Stimulated activated CD8-positive, alpha-beta memory T cell treated with anti-CD3 and anti-CD28 coated beads, Interleukin-12 subunit alpha, Interleukin-12 subunit beta, amount 100 ng/mL, for 1 hour (primary cell): ENCODE results near the gene ZNF853.
"Not testable (repeated sequence)": the region's sequence is repeated elsewhere in the genome, so short reads cannot be mapped to it uniquely, and the experiment has no call there.

Experiments used
- DNase-seq: peaks from one replicate; pipeline ENCODE4 v3.0.0-alpha.2; 2020; ENCODE audit warnings: low read depth

ZNF853 gene

DNA sequence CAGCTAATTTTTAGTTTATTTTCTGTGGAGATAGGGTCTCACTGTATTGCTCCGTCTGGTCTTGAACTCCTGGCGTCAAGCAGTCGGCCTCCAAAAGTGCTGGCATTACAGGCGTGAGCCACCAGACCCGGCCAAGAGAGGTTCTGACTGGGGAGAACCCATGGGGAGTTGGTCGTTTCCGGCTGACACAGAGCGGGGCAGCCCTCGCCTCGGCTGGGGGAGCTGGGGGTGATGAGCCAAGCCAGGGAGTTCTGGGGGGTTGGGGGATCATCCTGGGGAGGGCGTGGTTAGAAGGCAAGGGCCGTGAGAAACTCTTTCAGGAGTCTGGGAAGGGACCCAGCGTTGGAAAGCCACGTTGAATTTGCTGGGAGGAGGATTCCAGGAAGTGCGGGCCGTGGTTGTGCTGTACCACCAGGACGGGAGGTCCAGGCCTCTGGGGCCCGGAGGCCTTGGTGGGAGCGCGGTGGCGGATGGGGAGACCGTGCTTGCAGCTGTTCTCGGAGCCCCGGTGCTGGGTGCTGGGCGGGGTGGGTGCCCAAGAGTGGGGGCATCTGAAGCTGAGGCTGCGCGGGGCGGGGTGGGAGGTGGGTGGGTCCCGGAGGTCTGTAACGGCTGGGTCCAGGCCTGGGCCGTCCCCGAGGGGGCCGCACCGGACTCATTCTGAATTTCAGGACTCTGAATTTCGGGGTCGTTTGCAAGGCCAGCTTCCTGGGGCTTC, 8.4 kb upstream of the ZNF853 start:
- no peak for DNase-seq

DNA sequence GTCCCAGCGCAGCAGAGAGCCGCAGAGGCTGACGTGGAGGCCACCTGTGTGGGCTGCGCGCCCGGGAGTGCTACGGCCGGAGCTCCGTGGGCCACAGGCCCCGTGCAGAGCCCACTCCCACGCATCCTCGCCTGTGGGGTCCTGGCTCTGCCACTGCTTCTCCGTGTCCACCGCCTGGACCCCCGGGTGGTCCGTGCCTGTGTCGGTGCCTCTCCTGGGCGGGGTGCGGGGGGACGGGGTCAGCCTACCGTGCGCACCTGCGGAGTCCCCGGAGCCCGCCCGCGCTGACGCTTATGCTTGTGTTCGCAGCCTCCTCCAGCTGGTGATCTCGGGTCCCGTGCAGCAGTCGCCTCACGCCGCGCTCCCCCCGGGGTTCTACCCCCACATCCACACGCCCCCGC, 7.8 kb upstream of the ZNF853 start:
- DNase-seq = no peak

DNA sequence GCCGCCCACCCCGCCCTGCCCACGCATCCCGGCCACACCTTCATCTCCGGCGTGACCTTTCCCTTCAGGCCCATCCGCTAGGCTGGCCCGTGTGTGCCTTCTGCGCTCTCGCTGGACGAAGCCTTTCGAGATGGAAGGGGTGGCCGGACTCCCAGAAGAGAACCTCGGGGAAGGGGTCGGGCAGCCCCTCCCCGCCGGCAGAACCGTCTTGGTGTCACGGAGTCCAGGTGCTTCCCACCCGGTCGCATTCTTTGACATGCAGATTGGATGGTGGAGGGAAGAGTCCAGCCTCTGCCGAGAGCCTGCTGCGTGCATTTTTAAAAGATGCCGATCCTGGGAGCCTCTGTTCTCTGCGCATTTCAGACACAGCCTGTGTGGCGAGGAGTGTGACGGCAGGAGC, 7.3 kb upstream of the ZNF853 start:
- no peak for DNase-seq

DNA sequence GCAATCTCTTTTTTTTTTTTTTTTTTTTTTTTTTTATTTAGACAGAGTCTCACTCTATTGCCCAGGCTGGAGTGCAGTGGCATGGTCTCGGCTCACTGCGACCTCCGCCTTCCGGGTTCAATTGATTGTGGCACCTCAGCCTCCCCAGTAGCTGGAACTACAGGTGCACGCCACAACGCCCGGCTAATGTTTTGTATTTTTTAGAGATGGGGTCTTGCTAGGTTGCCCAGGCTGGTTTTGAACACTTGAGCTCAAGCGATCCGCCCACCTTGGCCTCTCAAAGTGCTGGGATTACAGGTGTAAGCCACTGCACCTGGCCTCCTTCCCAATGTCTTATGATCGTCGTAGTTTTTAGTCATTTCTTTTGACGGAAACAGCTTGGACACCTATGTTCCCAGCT, 6.6 kb upstream of the ZNF853 start:
- DNase-seq = no peak

DNA sequence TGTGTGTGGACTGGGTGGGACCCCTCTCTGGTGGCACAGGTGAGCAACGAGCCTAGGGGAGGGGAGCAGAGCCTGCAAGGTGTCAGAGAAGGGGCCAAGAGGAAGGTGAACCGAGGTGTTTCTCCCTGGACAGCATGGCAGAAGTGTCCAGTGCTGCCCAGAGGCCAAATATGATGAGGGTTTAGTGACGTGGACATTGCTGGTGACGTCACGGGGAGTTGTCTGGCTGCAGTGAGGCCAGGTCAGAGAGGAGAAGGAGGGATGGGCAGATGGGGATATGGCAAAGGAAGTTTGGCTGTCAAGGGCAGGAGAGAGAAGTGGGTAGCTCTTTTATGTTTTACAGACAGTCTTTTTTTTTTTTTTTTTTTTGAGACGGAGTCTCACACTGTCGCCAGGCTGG, 2.6 kb upstream of the ZNF853 start:
- DNase-seq = no peak

DNA sequence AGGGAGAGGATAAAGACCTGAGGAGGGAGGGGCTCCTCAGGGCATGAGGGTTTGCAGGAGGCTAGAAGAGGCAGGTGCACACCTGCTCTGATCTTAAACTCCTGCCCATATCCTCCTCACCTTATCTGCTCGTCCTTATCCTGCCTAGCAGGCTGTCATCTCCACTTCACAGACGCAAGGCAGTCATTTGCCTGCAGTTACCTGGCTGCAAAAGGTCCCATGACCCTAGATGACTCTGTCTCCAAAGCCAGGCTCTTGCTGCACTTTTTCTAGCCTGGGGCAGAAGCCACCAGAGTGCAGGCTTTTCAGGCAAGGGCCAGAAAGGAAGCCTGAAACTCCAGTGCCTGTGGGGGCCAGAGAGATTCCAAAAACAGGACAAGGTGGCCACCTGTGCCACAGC, 1.7 kb upstream of the ZNF853 start:
- no peak for DNase-seq

DNA sequence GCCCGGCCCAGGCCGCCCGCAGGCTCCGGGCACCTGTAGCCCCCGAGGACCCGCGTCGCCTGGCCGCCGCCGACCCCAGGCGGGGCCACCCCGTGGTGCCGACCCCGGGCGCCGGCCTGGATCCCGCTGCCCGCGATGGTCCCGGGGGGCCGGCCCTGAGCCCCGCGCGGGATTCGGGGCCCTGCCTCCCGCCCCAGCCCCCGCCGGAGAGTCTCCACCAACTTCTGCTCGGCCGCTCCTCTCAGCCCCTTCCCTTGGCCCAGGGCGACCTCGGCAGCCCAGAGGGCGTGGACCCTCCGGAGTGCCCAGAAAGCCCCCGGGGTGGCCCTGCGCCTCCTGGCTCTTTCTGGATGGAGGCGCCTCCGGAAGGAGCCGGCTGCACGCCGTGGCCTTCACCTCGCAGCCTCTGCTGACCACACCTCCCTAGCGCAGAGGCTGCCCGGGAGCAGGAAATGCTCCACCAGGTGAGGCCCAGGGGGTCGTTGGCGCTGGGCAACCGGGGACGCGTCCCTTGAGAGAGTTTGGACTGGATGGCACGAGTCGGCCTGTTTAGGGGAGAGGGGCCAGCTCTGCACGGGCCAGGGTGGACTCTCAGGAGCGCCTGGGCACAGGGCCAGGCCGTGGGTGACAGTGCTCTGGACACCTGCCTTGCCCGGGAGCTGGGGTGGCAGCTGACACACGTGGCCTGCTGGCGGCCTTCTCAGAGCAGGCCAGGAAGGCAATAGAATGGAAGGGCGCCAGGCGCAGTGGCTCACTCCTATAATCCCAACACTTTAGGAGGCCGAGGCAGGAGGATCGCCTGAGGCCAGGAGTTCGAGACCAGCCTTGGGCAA, 529 bp downstream of the ZNF853 start:
- DNase-seq = no peak

DNA sequence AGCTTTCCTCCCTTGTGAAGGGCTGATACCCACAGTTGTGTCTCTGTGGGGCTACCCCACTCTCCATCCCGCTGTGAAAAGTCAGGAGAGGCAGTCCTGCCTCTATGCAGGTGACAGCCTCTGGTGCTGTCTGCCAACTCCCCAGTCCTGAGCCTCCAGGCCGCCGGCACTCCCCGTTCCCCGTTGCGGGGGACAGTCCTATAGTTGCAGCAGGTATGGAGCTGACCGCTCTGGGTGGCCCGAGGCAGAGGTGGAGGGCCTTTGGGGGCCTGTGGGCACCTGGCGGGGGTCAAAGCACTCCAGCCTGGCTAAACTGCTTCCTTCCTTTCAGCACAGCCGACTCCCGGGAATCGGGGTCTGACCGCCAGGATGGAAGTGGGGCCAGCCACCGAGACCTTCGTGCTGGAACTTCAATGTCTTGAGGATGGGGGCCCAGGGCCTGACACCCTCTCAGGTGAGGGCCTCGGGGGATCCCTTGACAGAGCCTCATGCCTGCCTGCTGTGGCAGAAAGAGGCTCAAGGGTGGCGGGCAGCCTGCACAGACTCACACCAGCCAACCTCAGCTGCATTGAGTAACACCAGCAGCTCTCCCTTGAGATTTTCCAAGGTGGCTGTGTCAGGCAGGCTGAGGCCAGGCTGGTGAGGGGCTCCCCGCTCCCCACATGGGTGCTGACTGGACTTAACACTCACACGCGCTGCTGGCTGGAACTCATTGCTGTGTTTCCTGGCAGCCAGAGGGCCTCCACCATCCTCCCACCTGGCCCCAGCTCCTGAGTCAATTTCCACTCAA, 1.6 kb downstream of the ZNF853 start:
- DNase-seq = no peak

DNA sequence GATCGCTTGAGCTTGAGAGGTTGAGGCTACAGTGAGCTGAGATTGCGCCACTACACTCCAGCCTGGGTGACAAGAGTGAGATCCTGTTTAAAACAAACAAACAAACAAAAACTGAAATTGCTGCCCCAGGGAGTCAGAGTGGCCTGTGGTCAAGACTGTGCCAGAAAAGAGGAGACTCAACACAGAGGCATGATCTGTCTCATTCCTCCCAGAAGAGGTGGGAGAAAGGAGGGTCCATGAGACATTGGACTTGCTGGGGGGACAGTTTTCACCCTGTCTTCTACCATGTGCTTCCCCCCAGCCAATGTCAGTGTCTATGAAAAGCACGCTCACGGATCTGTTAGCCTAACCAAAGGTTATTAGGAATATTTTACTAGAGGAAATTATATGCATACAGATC, 3.2 kb downstream of the ZNF853 start:
- DNase-seq = no peak

DNA sequence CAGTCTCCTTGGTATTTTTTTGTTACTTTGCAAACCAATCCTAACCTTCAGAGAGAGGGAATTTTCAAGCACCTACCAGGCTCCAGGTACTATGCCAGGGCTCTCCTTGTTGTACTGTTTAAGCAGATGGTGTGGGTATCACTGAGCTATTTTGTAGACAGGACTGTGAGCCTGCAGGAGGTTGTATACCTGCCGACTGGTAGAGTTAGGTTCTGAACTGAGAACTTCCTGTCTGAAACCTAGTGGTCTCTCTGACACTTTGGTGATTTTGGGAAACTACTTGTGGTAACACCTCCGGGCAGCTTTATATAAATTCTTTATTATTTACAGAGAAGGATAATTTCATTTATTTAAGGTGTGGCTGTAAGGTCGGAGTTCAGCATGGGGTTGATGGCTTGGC, 4.6 kb downstream of the ZNF853 start:
- no peak for DNase-seq

DNA sequence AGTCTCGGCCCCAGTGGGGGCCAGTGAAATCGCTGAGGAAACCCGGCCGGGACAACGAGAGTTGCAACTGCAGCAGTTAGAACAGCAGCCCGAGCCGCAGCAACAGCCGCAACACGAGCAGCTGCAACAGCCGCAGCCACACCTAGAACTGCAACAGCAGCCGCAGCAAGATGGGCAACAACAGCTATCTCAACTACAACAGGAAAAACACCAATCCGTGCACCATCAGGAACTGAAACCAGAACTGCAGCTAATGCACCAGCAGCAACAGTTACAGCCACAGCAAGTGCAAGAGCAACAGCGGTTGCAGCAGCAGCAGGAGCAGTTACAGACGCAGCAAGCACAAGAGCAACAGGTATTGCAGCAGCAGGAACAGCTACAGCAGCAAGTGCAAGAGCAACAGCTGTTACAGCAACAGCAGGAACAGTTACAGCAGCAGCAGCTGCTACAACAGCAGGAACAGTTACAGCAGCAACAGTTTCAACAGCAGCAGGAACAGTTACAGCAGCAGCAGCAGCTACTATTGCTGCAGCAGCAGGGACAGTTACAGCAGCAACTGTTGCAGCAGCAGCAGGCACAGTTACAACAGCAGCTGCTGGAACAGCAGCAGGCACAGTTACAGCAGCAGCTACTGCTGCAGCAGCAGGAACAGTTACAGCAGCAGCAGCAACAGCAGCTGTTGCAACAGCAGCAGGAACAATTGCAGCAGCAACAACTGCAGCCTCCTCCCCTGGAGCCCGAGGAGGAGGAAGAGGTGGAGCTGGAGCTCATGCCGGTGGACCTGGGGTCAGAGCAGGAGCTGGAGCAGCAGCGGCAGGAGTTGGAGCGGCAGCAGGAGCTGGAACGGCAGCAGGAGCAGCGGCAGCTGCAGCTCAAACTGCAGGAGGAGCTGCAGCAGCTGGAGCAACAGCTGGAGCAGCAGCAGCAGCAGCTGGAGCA, 6.1 kb downstream of the ZNF853 start:
- no peak for DNase-seq

DNA sequence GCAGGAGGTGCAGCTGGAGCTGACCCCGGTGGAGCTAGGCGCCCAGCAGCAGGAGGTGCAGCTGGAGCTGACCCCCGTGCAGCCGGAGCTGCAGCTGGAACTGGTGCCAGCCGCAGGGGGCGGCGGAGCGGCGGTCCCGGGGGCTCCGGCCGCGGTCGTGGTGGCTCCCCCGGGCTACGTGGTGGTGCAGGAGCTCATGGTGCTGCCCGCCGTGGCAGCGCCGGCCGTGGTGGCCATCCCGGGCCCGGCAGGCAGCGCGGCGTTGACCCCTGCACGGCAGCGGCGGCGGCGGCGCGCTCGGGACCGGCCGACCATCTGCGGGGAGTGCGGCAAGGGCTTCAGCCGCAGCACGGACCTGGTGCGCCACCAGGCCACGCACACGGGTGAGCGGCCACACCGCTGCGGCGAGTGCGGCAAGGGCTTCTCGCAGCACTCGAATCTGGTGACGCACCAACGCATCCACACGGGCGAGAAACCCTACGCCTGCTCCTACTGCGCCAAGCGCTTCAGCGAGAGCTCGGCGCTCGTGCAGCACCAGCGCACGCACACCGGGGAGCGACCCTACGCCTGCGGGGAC, 6.8 kb downstream of the ZNF853 start:
- DNase-seq = no peak

DNA sequence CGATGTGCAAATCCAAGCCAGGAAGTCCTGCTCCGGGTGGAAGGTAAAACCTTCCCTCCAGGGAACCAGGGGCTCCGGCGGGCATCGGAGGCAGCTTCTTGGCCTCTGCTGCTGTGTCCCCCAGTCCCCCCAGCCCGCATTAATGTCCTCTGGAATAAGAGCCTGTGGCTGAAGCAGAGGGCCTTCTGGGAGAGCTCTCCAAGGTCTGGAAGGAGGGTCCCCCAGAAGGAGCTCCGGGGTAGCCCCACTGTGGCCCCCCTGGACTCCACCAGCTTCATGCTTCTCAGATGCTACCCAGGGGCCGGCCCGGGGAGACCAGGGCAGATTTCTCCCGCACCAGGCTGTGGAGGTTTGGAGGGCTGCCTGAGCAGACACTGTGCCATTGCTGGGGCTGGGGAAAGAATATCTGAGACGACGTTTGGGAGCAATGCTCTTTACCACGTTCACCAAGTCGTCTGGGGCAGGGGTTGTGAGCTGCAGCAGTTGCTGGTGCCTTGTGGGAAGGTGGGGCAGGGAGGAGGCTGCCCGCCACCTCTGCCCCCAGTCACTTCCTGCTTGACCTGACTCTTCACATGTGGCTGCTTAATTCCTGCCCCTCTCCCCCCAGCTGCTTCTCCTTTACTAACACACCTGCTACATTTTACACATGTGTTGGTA, 8.3 kb downstream of the ZNF853 start:
- no peak for DNase-seq

DNA sequence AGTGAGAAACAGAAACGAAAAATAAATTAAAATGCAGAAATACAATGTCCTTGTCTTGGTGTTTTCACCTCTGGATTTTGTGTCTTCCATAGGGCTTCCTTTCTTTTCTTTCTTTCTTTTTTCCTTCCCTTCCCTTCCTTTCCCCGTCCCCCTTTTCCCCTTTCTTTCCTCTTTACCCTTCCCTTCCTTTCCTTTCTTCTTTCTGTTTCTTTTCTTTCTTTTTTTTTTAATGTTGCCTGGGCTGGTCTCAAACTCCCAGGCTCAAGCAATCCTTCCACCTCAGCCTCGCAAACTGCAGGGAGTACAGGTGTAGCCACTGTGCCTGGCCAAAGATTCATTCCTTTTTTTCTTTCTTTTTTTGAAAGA, 8.8 kb downstream of the ZNF853 start:
- no peak for DNase-seq

DNA sequence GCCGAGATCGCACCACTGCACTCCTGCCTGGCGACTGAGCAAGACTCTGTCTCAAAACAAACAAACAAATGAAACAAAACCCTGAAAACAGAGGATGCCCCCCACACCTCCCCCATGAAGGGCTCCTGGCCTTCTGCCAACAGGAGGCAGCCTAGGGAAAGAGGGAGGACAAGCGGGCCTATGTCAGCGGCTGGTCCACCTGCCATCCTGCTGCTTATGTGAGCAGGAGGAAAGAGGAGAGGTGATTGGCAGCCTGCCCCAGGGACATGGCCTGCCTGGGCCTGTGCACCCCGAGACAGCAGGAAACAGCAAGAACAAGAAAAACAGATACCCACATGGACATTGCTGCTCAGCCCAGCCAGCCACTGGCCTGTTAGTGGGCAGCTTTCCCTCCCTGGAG, 12.6 kb downstream of the ZNF853 start:
- DNase-seq = no peak

DNA sequence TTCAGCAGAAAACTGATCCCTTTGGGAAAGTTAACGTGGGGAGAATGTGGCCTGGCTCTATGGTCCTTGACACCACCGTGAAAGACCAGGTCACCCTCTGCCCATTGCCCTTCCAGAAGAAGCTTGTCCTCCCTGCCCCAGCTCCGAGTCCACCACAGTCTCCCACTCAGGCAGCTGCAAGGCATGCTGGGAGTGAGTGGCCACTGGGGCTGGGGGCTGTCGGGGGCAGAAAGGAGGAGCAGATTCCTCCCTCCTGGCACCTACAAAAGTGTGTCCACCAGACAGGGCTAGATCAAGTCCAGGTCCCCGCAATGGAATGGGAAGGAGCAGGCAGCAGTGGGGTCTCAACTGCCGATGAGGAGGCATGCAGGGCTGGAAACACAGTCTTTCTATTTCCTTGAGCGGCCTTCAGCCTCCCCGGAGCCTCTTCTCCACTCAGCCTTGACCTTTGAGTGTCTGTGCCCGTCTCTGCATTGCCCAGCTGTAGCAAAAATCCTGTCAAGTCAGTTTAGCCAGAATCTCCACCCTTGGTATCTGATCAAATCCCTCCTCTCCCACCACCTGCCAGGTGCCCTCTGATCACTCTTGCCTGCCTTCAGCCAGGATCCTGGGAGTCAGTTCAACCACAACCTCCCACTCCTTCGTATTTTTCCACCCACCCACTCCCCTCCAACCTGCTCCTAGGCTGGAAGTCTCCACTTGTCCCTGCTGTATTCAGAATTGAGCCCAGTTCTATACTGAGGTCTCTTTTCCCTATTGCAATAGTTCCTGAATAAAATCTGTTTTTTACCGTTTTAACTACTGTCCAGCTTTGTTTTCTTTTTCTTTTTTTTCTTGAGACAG, 14.8 kb downstream of the ZNF853 start:
- DNase-seq = no peak

DNA sequence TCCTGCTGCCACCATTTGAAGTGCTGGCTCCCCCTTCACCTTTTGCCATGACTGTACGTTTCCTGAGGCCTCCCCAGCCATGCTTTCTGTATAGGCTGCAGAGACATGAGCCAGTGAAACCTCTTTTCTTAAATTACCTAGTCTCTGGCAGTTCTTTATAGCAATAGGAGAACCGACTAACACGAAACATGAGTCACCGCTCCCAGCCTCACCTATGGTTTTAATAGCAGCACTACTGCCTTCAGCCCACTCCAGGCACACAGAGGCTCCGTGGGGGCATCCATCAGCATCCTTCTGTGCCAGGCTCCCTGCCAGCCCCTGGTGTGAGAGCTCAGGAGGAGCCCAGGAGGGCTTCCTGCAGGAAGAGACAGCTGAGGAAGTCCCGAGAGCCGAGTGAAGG, 16.2 kb downstream of the ZNF853 start:
- no peak for DNase-seq

DNA sequence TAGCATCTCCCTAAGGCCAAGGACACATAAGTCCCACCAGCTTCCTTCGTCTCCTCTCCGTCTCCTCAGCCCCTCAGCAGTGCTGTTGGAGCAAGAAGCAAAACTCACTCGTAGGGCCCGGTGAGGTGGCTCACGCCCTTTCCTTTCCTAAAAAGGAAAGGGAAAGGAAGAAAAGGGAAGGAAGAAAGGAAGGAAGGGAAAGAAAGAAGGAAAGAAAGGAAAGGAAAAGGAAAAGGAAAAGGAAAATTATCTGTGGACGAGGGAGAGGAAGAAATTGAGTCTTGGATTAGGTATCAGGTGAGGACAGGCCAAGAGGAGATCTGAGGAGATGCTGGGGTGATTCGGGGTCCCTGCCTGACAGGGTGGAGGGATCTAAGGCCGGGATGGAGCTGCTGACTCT, 18.6 kb downstream of the ZNF853 start:
- no peak for DNase-seq

DNA sequence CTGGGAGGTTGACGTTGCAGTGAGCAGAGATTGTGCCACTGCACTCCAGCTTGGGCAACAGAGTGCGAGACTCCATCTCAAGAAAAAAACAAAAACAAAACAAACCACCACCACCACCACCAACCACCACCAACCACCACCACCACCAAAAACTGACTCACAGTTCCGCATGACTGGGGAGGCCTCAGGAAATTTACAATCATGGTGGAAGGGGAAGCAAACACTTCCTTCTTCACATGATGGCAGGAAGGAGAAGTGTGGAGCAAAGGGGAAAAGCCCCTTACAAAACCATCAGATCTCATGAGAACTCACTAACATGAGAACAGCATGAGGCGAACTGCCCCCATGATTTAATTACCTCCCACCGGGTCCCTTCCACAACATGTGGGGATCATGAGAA, 19.6 kb downstream of the ZNF853 start:
- not testable (repeated sequence) for DNase-seq
